Measurements from ENCODE around the gene UPK3A.

UPK3A gene

GRCh38 chr22:45305456-45306075 lies 20.8 kb downstream of the UPK3A start:
- Mint-ChIP-seq H3K4me1 (ENCODE audit: low read depth) (peaks cover 20% of the 10 kb centered on the region), H3K27me3 (no peaks in the 10 kb centered on the region), H3K36me3 (ENCODE audit: low read depth) (peaks cover 2% of the 10 kb centered on the region), H3K9me3 (no peaks in the 10 kb centered on the region), H3K4me3 (no peak overlapping the region), H3K27ac (no peak overlapping the region)
- no peak for DNase-seq

GRCh38 chr22:45306139-45306538 lies 21.4 kb downstream of the UPK3A start:
- no peak for DNase-seq
- H3K27ac Mint-ChIP-seq: no peak overlapping the region
- H3K4me1 Mint-ChIP-seq (ENCODE audit: low read depth): peaks cover 26% of the 10 kb centered on the region
- H3K36me3 Mint-ChIP-seq (ENCODE audit: low read depth): peaks cover 8% of the 10 kb centered on the region
- H3K4me3 Mint-ChIP-seq: no peak overlapping the region
- no peaks in the 10 kb centered on the region for H3K9me3 Mint-ChIP-seq
- H3K27me3 Mint-ChIP-seq: no peaks in the 10 kb centered on the region

GRCh38 chr22:45308391-45308956 lies 23.7 kb downstream of the UPK3A start:
- H3K4me1 Mint-ChIP-seq (ENCODE audit: low read depth): peaks cover 39% of the 10 kb centered on the region
- peak overlapping the region; percentile 90 for H3K4me3 Mint-ChIP-seq
- no peaks in the 10 kb centered on the region for H3K27me3 Mint-ChIP-seq
- no peak for DNase-seq
- peak overlapping the region; percentile 96 for H3K27ac Mint-ChIP-seq
- H3K9me3 Mint-ChIP-seq: no peaks in the 10 kb centered on the region
- peaks cover 26% of the 10 kb centered on the region for H3K36me3 Mint-ChIP-seq (ENCODE audit: low read depth)

GRCh38 chr22:45308957-45309421 lies 24.2 kb downstream of the UPK3A start:
- Mint-ChIP-seq H3K4me3 (peak overlapping the region; percentile 90), H3K36me3 (ENCODE audit: low read depth) (peaks cover 27% of the 10 kb centered on the region), H3K4me1 (ENCODE audit: low read depth) (peaks cover 43% of the 10 kb centered on the region), H3K27me3 (no peaks in the 10 kb centered on the region), H3K9me3 (no peaks in the 10 kb centered on the region), H3K27ac (peak overlapping the region; percentile 96)
- DNase-seq: no peak

- Mint-ChIP-seq H3K27me3 (no peaks in the 10 kb centered on the region), H3K36me3 (ENCODE audit: low read depth) (peaks cover 30% of the 10 kb centered on the region), H3K27ac (peak within 1 kb of the TSS; percentile 96), H3K4me3 (peak within 1 kb of the TSS; percentile 90), H3K9me3 (no peaks in the 10 kb centered on the region), H3K4me1 (ENCODE audit: low read depth) (peaks cover 50% of the 10 kb centered on the region)
- peak; percentile 100 for DNase-seq
These were observed 24.9 kb downstream of the UPK3A start, which contains the start of gene FAM118A for GRCh38 chr22:45309422-45310227. Gene FAM118A (plus strand): TSS chr22:45309934. CDS start chr22:45322380, 12,446 bp downstream.

- peak; percentile 57 for DNase-seq
- Mint-ChIP-seq H3K36me3 (ENCODE audit: low read depth) (peaks cover 30% of the 10 kb centered on the region), H3K27me3 (no peaks in the 10 kb centered on the region), H3K27ac (peak overlapping the region; percentile 76), H3K9me3 (no peaks in the 10 kb centered on the region), H3K4me3 (peak overlapping the region; percentile 90), H3K4me1 (ENCODE audit: low read depth) (peaks cover 58% of the 10 kb centered on the region)
These were observed 25.7 kb downstream of the UPK3A start for GRCh38 chr22:45310331-45310976.

GRCh38 chr22:45310977-45311531 lies 26.3 kb downstream of the UPK3A start:
- H3K36me3 Mint-ChIP-seq (ENCODE audit: low read depth): peaks cover 30% of the 10 kb centered on the region

GRCh38 chr22:45312415-45312814 lies 27.7 kb downstream of the UPK3A start:
- Mint-ChIP-seq H3K27ac (no peak overlapping the region), H3K4me3 (no peak overlapping the region), H3K4me1 (ENCODE audit: low read depth) (peaks cover 77% of the 10 kb centered on the region), H3K27me3 (no peaks in the 10 kb centered on the region), H3K9me3 (no peaks in the 10 kb centered on the region), H3K36me3 (ENCODE audit: low read depth) (peaks cover 32% of the 10 kb centered on the region)
- no peak for DNase-seq

More at GRCh38 chr22:45310977-45311531, 26.3 kb downstream of the UPK3A start:
- DNase-seq: no peak
- Mint-ChIP-seq H3K27ac (peak overlapping the region; percentile 76), H3K9me3 (no peaks in the 10 kb centered on the region), H3K4me3 (peak overlapping the region; percentile 90), H3K4me1 (ENCODE audit: low read depth) (peaks cover 64% of the 10 kb centered on the region), H3K27me3 (no peaks in the 10 kb centered on the region)

GRCh38 chr22:45312856-45313255 lies 28.1 kb downstream of the UPK3A start:
- DNase-seq: no peak
- Mint-ChIP-seq H3K4me1 (ENCODE audit: low read depth) (peaks cover 82% of the 10 kb centered on the region), H3K9me3 (no peaks in the 10 kb centered on the region), H3K27me3 (no peaks in the 10 kb centered on the region), H3K4me3 (no peak overlapping the region), H3K36me3 (ENCODE audit: low read depth) (peaks cover 33% of the 10 kb centered on the region), H3K27ac (peak overlapping the region; percentile 23)

GRCh38 chr22:45314054-45314721 lies 29.4 kb downstream of the UPK3A start:
- Mint-ChIP-seq H3K27me3 (no peaks in the 10 kb centered on the region), H3K9me3 (no peaks in the 10 kb centered on the region), H3K36me3 (ENCODE audit: low read depth) (peaks cover 33% of the 10 kb centered on the region), H3K4me1 (ENCODE audit: low read depth) (peaks cover 87% of the 10 kb centered on the region), H3K4me3 (no peak overlapping the region), H3K27ac (peak overlapping the region; percentile 60)
- no peak for DNase-seq

GRCh38 chr22:45314786-45315185 lies 30.0 kb downstream of the UPK3A start:
- Mint-ChIP-seq H3K27ac (peak overlapping the region; percentile 80), H3K4me3 (no peak overlapping the region), H3K9me3 (no peaks in the 10 kb centered on the region), H3K36me3 (ENCODE audit: low read depth) (peaks cover 33% of the 10 kb centered on the region), H3K4me1 (ENCODE audit: low read depth) (peaks cover 90% of the 10 kb centered on the region), H3K27me3 (no peaks in the 10 kb centered on the region)
- no peak for DNase-seq

- no peak for DNase-seq
- peaks cover 94% of the 10 kb centered on the region for H3K4me1 Mint-ChIP-seq (ENCODE audit: low read depth)
- H3K9me3 Mint-ChIP-seq: no peaks in the 10 kb centered on the region
- no peaks in the 10 kb centered on the region for H3K27me3 Mint-ChIP-seq
- peaks cover 28% of the 10 kb centered on the region for H3K36me3 Mint-ChIP-seq (ENCODE audit: low read depth)
- H3K27ac Mint-ChIP-seq: peak overlapping the region; percentile 98
- no peak overlapping the region for H3K4me3 Mint-ChIP-seq
These were observed 32.2 kb downstream of the UPK3A start for GRCh38 chr22:45316796-45317526.

GRCh38 chr22:45317551-45318167 lies 32.9 kb downstream of the UPK3A start:
- Mint-ChIP-seq H3K27ac (peak overlapping the region; percentile 98), H3K4me3 (peak overlapping the region; percentile 79), H3K9me3 (no peaks in the 10 kb centered on the region), H3K36me3 (ENCODE audit: low read depth) (peaks cover 28% of the 10 kb centered on the region), H3K4me1 (ENCODE audit: low read depth) (peaks cover 94% of the 10 kb centered on the region), H3K27me3 (no peaks in the 10 kb centered on the region)
- no peak for DNase-seq

Data from activated T-cell treated with anti-CD3 and anti-CD28 coated beads, Interleukin-2, amount 50 U/mL, for 24 hours (primary cell).